Fibroblast of mammary gland (primary cell): Measurements from ENCODE around the gene MACROH2A1.
A peak's percentile ranks its signal among the peaks of the same experiment; 100 is the strongest.

Experiments used
- DNase-seq: peaks from one replicate; pipeline ENCODE4 v3.0.0-alpha.2; 2010; ENCODE audit warnings: low read depth
- H3K4me3 ChIP-seq: 2 replicates; pipeline ENCODE4 v1.5.1; 2011; ENCODE audit warnings: low read depth, mild to moderate bottlenecking, low read length, moderate library complexity; ENCODE audit not compliant: control insufficient read depth
- TF ChIP-seq, protein P1 (sequence below): conservative IDR thresholded peaks from 2 replicates; pipeline ENCODE4 v1.5.1; 2011; ENCODE audit warnings: low read depth, low read length, inconsistent platforms; ENCODE audit not compliant: control insufficient read depth, insufficient read depth

Gene MACROH2A1

DNA sequence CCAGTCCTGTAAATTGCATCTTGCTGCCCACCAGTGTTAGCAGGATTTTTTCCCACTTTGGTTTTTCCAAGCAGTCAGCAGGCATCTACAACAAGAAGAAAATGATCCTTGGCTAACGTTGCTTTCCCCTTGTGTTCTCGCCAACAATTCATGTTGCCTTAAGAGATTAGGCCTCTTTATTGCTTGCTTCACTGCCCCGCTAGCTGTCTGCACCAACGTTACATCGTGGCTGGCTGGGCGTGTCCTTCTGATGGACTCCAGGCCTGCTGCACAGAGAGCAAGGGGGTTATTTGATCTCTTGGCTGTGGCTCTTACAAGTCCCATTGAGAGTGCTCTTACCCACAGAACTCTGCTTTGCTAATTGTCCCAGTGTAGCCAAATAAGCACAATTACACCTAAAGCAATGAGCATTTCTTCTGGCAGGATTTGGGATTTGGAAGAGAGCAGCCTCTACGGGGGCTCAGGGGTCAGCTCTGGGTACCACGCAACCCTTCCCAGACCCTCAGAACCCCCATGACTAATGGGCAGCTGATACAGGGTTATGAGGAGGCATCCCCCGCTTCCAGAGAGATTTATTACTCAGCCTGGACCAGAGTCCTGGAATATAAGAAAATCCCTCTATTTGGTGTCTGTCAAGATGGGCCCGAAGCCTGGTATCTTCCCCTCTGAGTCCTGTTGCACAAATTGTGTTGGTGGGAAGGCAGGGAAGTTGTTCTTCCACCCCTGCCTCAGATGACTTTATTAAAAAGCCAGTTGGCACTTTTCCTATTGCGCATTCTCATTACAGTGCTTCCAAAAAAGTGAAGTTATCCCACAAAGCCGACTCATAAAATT lies 30.5 kb upstream of the MACROH2A1 start:
- DNase-seq: peak; percentile 24
- TF ChIP-seq, protein P1, sequence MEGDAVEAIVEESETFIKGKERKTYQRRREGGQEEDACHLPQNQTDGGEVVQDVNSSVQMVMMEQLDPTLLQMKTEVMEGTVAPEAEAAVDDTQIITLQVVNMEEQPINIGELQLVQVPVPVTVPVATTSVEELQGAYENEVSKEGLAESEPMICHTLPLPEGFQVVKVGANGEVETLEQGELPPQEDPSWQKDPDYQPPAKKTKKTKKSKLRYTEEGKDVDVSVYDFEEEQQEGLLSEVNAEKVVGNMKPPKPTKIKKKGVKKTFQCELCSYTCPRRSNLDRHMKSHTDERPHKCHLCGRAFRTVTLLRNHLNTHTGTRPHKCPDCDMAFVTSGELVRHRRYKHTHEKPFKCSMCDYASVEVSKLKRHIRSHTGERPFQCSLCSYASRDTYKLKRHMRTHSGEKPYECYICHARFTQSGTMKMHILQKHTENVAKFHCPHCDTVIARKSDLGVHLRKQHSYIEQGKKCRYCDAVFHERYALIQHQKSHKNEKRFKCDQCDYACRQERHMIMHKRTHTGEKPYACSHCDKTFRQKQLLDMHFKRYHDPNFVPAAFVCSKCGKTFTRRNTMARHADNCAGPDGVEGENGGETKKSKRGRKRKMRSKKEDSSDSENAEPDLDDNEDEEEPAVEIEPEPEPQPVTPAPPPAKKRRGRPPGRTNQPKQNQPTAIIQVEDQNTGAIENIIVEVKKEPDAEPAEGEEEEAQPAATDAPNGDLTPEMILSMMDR: no peak
- no peak overlapping the region for H3K4me3 ChIP-seq

DNA sequence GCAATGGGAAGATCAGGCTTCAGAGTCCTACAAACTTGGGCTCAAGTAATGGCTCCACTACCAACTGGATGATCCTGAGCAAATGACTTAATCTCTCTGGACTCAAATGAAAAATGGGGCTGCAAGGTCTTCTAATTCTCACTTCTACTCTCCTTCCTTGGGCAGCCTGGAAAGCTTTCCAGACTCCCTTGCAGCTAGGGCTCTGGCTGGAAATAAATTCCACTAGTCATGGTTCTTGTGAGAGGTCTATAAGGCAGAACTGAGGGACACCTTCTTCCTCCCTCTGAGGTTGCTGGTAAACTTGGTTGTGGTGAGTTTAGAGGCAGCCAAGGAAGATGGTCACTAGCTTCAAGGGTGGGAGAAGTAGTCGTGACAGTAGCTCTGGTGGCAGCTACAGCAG lies 29.6 kb upstream of the MACROH2A1 start:
- TF ChIP-seq, protein P1: no peak
- DNase-seq: no peak
- H3K4me3 ChIP-seq: no peak overlapping the region

DNA sequence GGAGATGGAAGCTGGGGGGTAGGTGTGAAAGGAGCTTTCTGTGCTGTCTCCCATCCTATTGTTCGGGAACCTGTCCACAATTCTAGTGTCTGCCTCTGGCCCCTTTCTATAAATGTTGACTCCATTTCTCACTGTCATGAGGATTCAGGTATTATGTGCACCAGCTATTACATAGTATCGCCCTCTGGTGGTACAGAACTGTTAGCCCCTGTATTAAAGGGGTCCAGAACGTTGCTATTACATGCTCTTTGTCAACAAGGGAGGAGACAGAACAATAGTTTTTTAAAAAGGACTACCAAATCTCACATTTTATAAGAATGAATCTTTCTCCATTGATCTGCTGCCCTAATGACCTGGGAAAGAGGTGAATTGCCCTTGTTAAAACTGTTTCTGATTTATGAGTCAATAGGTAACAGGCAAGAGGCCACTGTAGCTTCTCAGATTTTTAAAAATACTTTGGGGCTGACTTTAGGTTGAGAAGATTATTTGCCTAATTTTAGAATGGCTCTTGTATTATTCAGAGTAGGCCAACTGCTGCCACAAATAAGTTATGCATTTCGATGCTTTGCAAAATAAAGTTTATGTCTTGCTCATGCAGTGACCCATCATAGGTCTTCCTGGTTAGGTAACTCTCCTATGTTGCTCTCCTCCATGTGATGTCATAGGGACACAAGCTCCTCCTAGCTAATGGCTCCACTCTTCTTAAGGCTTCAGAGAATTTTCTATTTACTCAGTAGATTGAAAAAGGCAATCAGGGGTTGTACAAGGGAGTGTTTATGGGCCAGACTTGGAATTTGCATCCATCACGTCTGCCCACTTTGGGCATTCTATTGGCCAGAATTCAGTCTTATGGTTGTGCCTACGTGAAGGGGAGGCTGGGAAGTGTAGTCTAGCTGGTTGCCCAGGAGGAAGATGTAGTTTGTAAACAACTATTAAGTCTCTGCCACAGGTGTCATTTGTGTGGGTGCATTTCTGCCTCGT lies 27.4 kb upstream of the MACROH2A1 start:
- H3K4me3 ChIP-seq: no peak overlapping the region
- peak; percentile 59 for DNase-seq

DNA sequence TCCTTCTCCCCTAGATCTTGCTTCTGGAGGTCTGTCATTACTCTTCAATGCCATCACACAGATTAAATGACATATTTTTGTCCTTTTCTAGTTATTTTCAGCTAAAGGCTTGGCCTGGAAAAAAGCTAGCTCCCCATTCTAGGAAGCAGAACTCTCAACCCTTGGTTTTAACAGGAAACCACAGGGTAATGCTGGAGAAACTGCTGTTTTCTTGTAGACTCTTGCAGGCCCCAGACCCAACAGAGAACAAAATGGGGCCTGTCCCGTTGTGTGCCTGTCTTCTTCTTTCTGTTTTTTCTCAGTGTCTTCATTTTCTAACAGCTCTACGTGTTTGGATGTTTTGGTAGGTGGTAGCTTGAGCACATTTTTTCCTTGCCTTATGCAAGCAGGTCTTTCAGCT lies 26.6 kb upstream of the MACROH2A1 start:
- DNase-seq: no peak
- TF ChIP-seq, protein P1: no peak
- no peak overlapping the region for H3K4me3 ChIP-seq

More for the DNA sequence above, 27.4 kb upstream of the MACROH2A1 start:
- TF ChIP-seq, protein P1: peak; percentile 88

DNA sequence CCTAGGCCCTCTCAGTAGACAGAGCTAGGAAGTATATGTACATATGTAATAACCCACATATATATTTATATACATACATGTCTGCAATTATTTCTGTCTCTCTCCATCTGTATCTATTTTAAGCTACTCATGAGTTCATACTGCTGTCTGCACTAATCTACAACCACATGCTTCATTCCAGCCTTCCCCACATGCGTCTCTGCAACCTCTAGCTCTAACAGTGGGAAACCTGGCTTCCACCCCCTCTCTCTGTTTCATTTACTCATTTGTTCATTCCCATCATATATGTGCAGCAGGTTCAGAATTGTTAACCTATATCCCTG lies 24.8 kb upstream of the MACROH2A1 start:
- DNase-seq: no peak
- H3K4me3 ChIP-seq: no peak overlapping the region
- TF ChIP-seq, protein P1: no peak

DNA sequence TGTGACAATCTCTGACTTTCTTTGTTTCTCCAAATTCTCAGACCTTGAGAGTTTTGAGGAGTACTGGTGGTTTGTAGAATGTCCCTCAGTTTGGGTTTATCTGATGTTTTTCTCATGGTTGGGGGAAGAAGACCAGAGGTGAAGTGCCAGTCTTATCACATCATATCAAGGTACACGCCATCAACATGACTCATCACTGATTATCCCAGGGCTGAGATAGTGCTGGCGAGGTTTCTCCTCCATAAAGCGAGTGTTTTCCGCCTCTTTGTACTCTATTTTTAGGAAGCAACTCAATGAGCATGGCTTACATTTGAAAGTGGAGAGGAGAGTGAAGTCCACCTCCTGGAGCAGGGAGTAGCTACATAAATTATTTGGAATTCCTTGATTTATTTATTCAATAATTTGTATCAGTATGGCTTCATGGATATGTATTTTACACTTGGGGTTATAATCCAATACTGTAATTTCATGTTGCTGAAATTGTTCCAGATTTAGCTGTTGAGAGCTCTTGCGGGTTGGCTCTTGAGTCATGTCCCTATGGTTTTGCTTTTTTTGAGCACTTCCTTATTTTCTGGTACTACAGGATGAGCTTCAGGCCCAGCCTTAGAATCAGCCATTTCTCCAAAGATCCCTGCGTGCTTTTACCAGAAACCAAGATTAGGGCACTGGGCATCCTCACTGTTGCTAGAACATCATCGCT lies 24.3 kb upstream of the MACROH2A1 start:
- no peak overlapping the region for H3K4me3 ChIP-seq
- no peak for DNase-seq
- TF ChIP-seq, protein P1: no peak
